K562 (cell line): Measurements from ENCODE around the gene NAXE. TPM values are rescaled to one million over a fixed set of nuclear protein-coding genes. Genes with fewer than 3 reads are reported as not detected.

Experiments used
- ATAC-seq: fragments of 200-7000 bp; cut with Tn5 transposase; 3 replicates; pipeline ENCODE4 v1.9.1; 2020; ENCODE audit warnings: moderate library complexity
- BruUV-seq: library from RNA; stranded (reverse); fragments of 400-500 nt; replicated peaks from 2 replicates; lab custom pipeline; 2021; lab: Mats Ljungman, UMichigan
- CTCF ChIA-PET: fragments of 300-600 bp; formaldehyde crosslinking; extraction: SDS; loops from one replicate; lab custom pipeline; 2021; ENCODE audit warnings: low intra/inter-chr PET ratio; lab: Yijun Ruan, JAX
- POLR2A ChIA-PET: fragments of 300-600, 350-650 bp; sonication (Branson Sonifier 250); formaldehyde crosslinking; extraction: SDS; loops from one replicate; lab custom pipeline; 2021; ENCODE audit warnings: antibody characterized with exemption, inconsistent platforms; lab: Yijun Ruan, JAX
- DNase-seq, 4 experiments: peaks; one replicate each; pipeline versions ENCODE4 v3.0.0 to v3.0.0-alpha.2; 2011 to 2018; ENCODE audit warnings: low spot score in 3 of 4, mixed read lengths in 3 of 4; ENCODE audit errors: extremely low read depth in 1 of 4
- FAIRE-seq: peaks from 2 replicates; lab custom pipeline; 2011; peaks lifted over from hg19 to GRCh38; lab: Jason Lieb, UNC
- H2AFZ ChIP-seq: 2 replicates; pipeline ENCODE4 v1.6.0; 2011; ENCODE audit warnings: low read depth, low read length, control low read depth, inconsistent platforms
- H3K27ac ChIP-seq: fragments of 200-600 bp; 3 replicates; pipeline ENCODE4 v1.8.0; 2011; ENCODE audit warnings: low read depth, mild to moderate bottlenecking, control low read depth, inconsistent platforms, low read length, moderate library complexity, mixed read lengths; ENCODE audit errors: extremely low read depth
- H3K27me3 ChIP-seq, 2 experiments: fragments of 300-600 bp in 1 of 2; 2 replicates in 1 of 2; 3 replicates in 1 of 2; pipeline versions ENCODE4 v1.6.0 to v1.8.0; 2011; ENCODE audit warnings: inconsistent platforms in 2 of 2, low read length in 2 of 2, mild to moderate bottlenecking in 1 of 2, mixed read lengths in 1 of 2, moderate library complexity in 1 of 2; ENCODE audit not compliant: control insufficient read depth in 2 of 2, insufficient read depth in 2 of 2
- H3K36me3 ChIP-seq: fragments of 300-600 bp; 3 replicates; pipeline ENCODE4 v1.8.0; 2011; ENCODE audit warnings: mild to moderate bottlenecking, low read length, inconsistent platforms; ENCODE audit not compliant: control insufficient read depth, insufficient read depth
- H3K4me1 ChIP-seq, 2 experiments: fragments of 200-600 bp in 1 of 2; replicated peaks in 1 of 2; 2 replicates in 1 of 2; 3 replicates in 1 of 2; pipeline versions ENCODE4 v1.5.1 to v1.8.0; 2011; ENCODE audit warnings: inconsistent platforms in 2 of 2, low read length in 2 of 2, mild to moderate bottlenecking in 1 of 2, mixed read lengths in 1 of 2, moderate library complexity in 1 of 2; ENCODE audit not compliant: control insufficient read depth in 2 of 2, insufficient read depth in 2 of 2
- H3K4me2 ChIP-seq: 2 replicates; pipeline ENCODE4 v1.6.1; 2011; ENCODE audit warnings: low read length, control low read depth, inconsistent platforms, mixed read lengths; ENCODE audit not compliant: insufficient read depth
- H3K4me3 ChIP-seq: fragments of 200-600 bp; sonication (generic), shearing (Covaris generic); 2 replicates; pipeline ENCODE4 v1.5.1; 2016; ENCODE audit warnings: control low read depth, inconsistent platforms
- H3K79me2 ChIP-seq: fragments of 200-600 bp; 3 replicates; pipeline ENCODE4 v1.8.0; 2011; ENCODE audit warnings: low read length, inconsistent platforms; ENCODE audit not compliant: control insufficient read depth, insufficient read depth
- H3K9ac ChIP-seq, 2 experiments: 2 replicates each; pipeline versions ENCODE4 v1.6.0 to v1.6.1; 2011; ENCODE audit warnings: low read depth in 2 of 2, low read length in 2 of 2, control low read depth in 1 of 2, inconsistent platforms in 1 of 2, mild to moderate bottlenecking in 1 of 2, mixed read lengths in 1 of 2; ENCODE audit not compliant: insufficient read depth in 1 of 2
- H3K9me1 ChIP-seq: one replicate; pipeline ENCODE4 v1.6.0; 2011; ENCODE audit warnings: inconsistent platforms, mild to moderate bottlenecking, low read length, moderate library complexity; ENCODE audit not compliant: control insufficient read depth, insufficient read depth
- H3K9me3 ChIP-seq: replicated peaks from 2 replicates; pipeline ENCODE4 v1.5.1; 2011; ENCODE audit warnings: low read depth, low read length, inconsistent platforms; ENCODE audit not compliant: control insufficient read depth, insufficient read depth
- H4K20me1 ChIP-seq: replicated peaks from 2 replicates; pipeline ENCODE4 v1.6.1; 2011; ENCODE audit warnings: low read length, inconsistent platforms, mixed read lengths; ENCODE audit not compliant: control insufficient read depth, insufficient read depth
- FOXP1 ChIP-seq: sonication (generic); formaldehyde crosslinking; IDR thresholded peaks from 2 replicates; pipeline ENCODE4 v1.8.0; 2022; ENCODE audit warnings: mild to moderate bottlenecking, missing genetic modification reagents
- HDAC1 ChIP-seq, 2 experiments: fragments of 450-650 bp; IDR thresholded peaks; 2 replicates each; pipeline ENCODE4 v1.6.1; 2016 to 2017; ENCODE audit warnings: inconsistent platforms in 1 of 2, mild to moderate bottlenecking in 1 of 2, moderate library complexity in 1 of 2
- NCOA4 ChIP-seq: fragments of 450-650 bp; IDR thresholded peaks from 2 replicates; pipeline ENCODE4 v1.6.1; 2018; ENCODE audit warnings: mild to moderate bottlenecking; ENCODE audit not compliant: partially characterized antibody
- NR3C1 ChIP-seq: sonication (generic); formaldehyde crosslinking; IDR thresholded peaks from 2 replicates; pipeline ENCODE4 v1.8.1; 2022; ENCODE audit warnings: missing genetic modification reagents
- RBM14 ChIP-seq: fragments of 200-400 bp; formaldehyde crosslinking; IDR thresholded peaks from 2 replicates; pipeline ENCODE4 v1.6.1; 2018; ENCODE audit warnings: low read depth, mild to moderate bottlenecking, low read length, moderate library complexity, borderline replicate concordance; ENCODE audit not compliant: insufficient read depth
- RCOR1 ChIP-seq, 2 experiments: IDR thresholded peaks; 2 replicates each; pipeline ENCODE4 v1.6.1; 2012; ENCODE audit warnings: low read depth in 2 of 2, low read length in 2 of 2, borderline replicate concordance in 1 of 2, improper control_type of control experiment in 1 of 2
- SAFB2 ChIP-seq: fragments of 200-400 bp; formaldehyde crosslinking; IDR thresholded peaks from 2 replicates; pipeline ENCODE4 v1.6.1; 2018; ENCODE audit warnings: borderline replicate concordance, low read length, low read depth, moderate library complexity; ENCODE audit not compliant: severe bottlenecking
- SRSF9 ChIP-seq: fragments of 200-400 bp; formaldehyde crosslinking; IDR thresholded peaks from 2 replicates; pipeline ENCODE4 v1.6.1; 2017; ENCODE audit warnings: low read depth, low read length, borderline replicate concordance
- ZMIZ1 ChIP-seq, 2 experiments: fragments of 150-350 bp in 1 of 2; IDR thresholded peaks; 2 replicates each; pipeline ENCODE4 v1.6.1; 2012 to 2016; ENCODE audit warnings: low read depth in 2 of 2, low read length in 2 of 2, mild to moderate bottlenecking in 1 of 2, moderate library complexity in 1 of 2
- ZNF146 ChIP-seq: IDR thresholded peaks from one replicate; pipeline ENCODE4 v1.6.1; 2018; ENCODE audit warnings: missing compliant biosample characterization; ENCODE audit not compliant: unreplicated experiment
- WGBS: fragments of 100-300 bp; shearing (Covaris generic); methylation state at CpG from one replicate; pipeline ENCODE4 v1.1.6; 2016; ENCODE audit warnings: low coverage, mixed read lengths; ENCODE audit not compliant: insufficient coverage; ENCODE audit errors: missing lambda C conversion rate; 5-methylcytosine and 5-hydroxymethylcytosine counted together
- in situ Hi-C: fragments of 300-500 bp; cut with MboI; formaldehyde crosslinking; loops from 4 replicates; pipeline ENCODE4 v1.15.0; 2018; ENCODE audit warnings: inconsistent platforms, mixed read lengths
- intact Hi-C: fragments of 100-400 bp; cut with micrococcal nuclease; formaldehyde crosslinking; loops from 2 replicates; pipeline ENCODE4 v1.14.2; 2022
- polyA plus RNA-seq, 8 experiments: library from polyadenylated mRNA; depleted of rRNA in 4 of 8; stranded (reverse) in 5 of 8; unstranded in 3 of 8; fragments of >200 nt; fragmentation: Nextera tagmentation in 2 of 8; fragmentation: Illumina TruSeq in 1 of 8; extraction: Ambion mirVana in 2 of 8; extraction: Trizol in 1 of 8; gene quantifications; 2 replicates each; pipeline versions ENCODE4 v1.2.1 to v1.2.3, GENCODE V29; 2011 to 2014; ENCODE audit warnings: inconsistent platforms in 1 of 8, missing spikeins in 1 of 8
- total RNA-seq, 7 experiments: library from RNA; depleted of rRNA in 6 of 7; stranded (reverse); fragments of >200 nt in 6 of 7; fragmentation: Illumina TruSeq in 2 of 7; extraction: Trizol in 2 of 7; gene quantifications; 2 replicates each; pipeline versions ENCODE4 v1.2.1 to v1.2.3, GENCODE V29; 2011 to 2021; ENCODE audit warnings: low replicate concordance in 1 of 7
- TF ChIP-seq, protein P1 (sequence below): fragments of 250-450 bp; sonication (Bioruptor Pico); IDR thresholded peaks from 2 replicates; pipeline ENCODE4 v1.5.0; 2021; ENCODE audit warnings: mild to moderate bottlenecking, borderline replicate concordance
- TF ChIP-seq, protein P2 (sequence below): fragments of 250-450 bp; sonication (Bioruptor Pico); IDR thresholded peaks from 2 replicates; pipeline ENCODE4 v1.5.0; 2021

Gene NAXE
- total and polyA plus RNA-seq, 9 of the 15 experiments (the other 6 are each of a cell fraction or from before 2014, with no cell fraction given) = 27.3 to 137 (median 90.0) TPM

GRCh38 chr1:156624814-156625435 lies 33.3 kb downstream of the NAXE start:
- intact Hi-C loops = loop anchor here (1.0 to 5.0 kb wide), 2 partner anchors 35 to 102 kb away; partner anchors contain the start of genes ISG20L2 and METTL25B
- no peak for FAIRE-seq
- TF ChIP-seq, protein P1, sequence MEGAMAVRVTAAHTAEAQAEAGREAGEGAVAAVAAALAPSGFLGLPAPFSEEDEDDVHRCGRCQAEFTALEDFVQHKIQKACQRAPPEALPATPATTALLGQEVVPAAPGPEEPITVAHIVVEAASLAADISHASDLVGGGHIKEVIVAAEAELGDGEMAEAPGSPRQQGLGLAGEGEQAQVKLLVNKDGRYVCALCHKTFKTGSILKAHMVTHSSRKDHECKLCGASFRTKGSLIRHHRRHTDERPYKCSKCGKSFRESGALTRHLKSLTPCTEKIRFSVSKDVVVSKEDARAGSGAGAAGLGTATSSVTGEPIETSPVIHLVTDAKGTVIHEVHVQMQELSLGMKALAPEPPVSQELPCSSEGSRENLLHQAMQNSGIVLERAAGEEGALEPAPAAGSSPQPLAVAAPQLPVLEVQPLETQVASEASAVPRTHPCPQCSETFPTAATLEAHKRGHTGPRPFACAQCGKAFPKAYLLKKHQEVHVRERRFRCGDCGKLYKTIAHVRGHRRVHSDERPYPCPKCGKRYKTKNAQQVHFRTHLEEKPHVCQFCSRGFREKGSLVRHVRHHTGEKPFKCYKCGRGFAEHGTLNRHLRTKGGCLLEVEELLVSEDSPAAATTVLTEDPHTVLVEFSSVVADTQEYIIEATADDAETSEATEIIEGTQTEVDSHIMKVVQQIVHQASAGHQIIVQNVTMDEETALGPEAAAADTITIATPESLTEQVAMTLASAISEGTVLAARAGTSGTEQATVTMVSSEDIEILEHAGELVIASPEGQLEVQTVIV (CRISPR knock-in tag) = no peak
- TF ChIP-seq, protein P2, sequence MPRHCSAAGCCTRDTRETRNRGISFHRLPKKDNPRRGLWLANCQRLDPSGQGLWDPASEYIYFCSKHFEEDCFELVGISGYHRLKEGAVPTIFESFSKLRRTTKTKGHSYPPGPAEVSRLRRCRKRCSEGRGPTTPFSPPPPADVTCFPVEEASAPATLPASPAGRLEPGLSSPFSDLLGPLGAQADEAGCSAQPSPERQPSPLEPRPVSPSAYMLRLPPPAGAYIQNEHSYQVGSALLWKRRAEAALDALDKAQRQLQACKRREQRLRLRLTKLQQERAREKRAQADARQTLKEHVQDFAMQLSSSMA = no peak
- no peak for TF ChIP-seq NCOA4
- 0 out of 2 replicates have a peak, but pooled peaks have one; percentile 79 for TF ChIP-seq RBM14
- TF ChIP-seq RCOR1 (IDR thresholded peaks at IDR 0.05; ENCODE audit: borderline replicate concordance in 1 of 2, low read depth in 2 of 2, low read length in 2 of 2) = no peak
- no peak for TF ChIP-seq ZNF146 (CRISPR knock-in tag)
- TF ChIP-seq HDAC1 (IDR thresholded peaks at IDR 0.05) = no peak
- TF ChIP-seq SAFB2 = no peak
- no peak for TF ChIP-seq SRSF9
- no peak for TF ChIP-seq ZMIZ1 (IDR thresholded peaks at IDR 0.05; ENCODE audit: low read depth in 2 of 2, low read length in 2 of 2)
- TF ChIP-seq NR3C1 (CRISPR knock-in tag) = peak; percentile 31; the same call in 1 of the 2 replicates
- peak; percentile 18; the same call in 1 of the 2 replicates for TF ChIP-seq FOXP1

More at GRCh38 chr1:156624814-156625435, 33.3 kb downstream of the NAXE start:
- peak overlapping the region; percentile 52 for H3K4me3 ChIP-seq
- no peaks in the 10 kb centered on the region for H3K36me3 ChIP-seq
- peak overlapping the region; percentile 71 for H3K27ac ChIP-seq
- H3K4me2 ChIP-seq = peak overlapping the region; percentile 85
- H2AFZ ChIP-seq = peak overlapping the region; percentile 98
- no peaks in the 10 kb centered on the region for H3K9me1 ChIP-seq
- H3K9ac ChIP-seq = peak overlapping the region; percentile 75 to 96
- peak; percentile 35 to 60 (median 46) for DNase-seq
- no peaks in the 10 kb centered on the region; a peak in 1 of 5 replicates for H3K27me3 ChIP-seq
- no TSS peak for BruUV-seq
- no peaks in the 10 kb centered on the region for H3K79me2 ChIP-seq
- WGBS = 1% methylated on average over 51 of the region's 55 CpGs
- peaks cover 4% of the 10 kb centered on the region; the same call in 1 of the 2 replicates for H4K20me1 ChIP-seq
- ChIA-PET CTCF (interaction anchor here (0.6 to 4.0 kb wide), 6 partner anchors 18 to 1410 kb away, joined by 3 to 58 read pairs (median 10); partner anchors contain the start of gene NES), POLR2A (interaction anchor here (0.6 to 2.0 kb wide), 11 partner anchors 10 to 280 kb away, joined by 3 to 14 read pairs (median 4); no protein-coding TSS in a partner anchor)
- peak; percentile 52 for ATAC-seq
- in situ Hi-C loops = no loop called here
- H3K4me1 ChIP-seq = peaks cover 0 to 25% of the 10 kb centered on the region in 2 experiments; a peak in 4 of 5 replicates
- no peaks in the 10 kb centered on the region for H3K9me3 ChIP-seq
